Measurements from ENCODE around the gene CEP164. TPM values are rescaled to one million over a fixed set of nuclear protein-coding genes. Genes with fewer than 3 reads are reported as not detected.

Gene CEP164
- total RNA-seq, 1 donor from 2014 or later = 30.7 TPM

DNA sequence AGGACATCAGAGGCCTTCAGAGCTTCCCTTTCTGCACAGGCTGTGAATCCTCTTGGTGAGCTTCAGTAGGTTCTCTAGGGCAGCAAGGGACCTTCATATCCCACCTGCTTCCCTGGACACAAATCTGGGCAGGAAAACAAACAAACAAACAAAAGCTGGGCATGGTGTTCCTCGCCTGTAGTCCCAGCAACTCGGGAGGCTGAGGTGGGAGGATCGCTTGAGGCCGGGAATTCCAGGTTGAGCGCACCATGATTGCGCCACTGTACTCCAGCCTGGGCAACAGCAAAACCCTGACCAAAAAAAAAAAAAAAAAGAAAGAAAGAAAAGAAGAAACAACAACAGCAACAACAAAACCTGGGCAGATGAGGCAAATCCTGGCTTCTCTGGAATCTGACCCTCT lies 92.9 kb downstream of the CEP164 start:
- no peak for DNase-seq (ENCODE audit: low spot score)

DNA sequence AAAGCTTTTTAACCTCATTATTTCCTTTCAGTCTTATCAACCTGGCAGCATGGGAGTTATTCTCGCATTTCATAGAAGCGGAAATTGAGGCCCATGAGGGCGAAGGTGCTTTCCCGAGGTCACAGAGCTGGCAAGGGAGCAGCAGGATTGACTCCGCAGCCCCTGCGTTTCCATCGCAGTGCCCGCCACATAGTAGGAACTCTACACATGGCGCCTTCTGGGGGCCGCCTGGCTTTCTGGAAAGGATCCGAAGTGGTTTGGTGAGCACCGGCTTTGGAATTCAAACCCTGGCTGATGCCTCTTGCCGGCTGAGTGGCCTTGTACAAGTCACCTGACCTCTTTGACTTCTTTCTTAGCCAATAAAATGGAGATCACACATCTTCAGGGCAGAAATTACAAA lies 93.4 kb downstream of the CEP164 start:
- no peak for DNase-seq (ENCODE audit: low spot score)

DNA sequence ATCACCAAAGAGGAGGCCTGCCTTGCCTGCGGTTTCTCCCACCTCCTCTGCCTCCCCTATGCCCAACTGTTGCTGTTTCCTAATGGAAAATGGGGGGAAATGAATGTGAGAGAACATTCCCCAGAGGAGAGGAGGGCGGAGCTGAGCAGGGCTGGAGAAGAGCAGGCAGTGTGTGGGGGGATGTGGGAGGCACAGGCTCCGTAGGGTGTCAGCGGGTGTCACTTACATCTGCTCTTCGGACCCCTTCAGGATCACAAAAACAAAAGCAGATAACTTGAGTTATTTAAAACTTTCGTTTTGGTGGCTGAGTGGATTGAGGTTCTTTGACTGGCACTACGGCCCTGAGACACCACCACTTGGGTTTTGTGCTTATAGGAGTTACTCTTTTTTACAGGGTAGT lies 93.8 kb downstream of the CEP164 start:
- DNase-seq (ENCODE audit: low spot score) = no peak

DNA sequence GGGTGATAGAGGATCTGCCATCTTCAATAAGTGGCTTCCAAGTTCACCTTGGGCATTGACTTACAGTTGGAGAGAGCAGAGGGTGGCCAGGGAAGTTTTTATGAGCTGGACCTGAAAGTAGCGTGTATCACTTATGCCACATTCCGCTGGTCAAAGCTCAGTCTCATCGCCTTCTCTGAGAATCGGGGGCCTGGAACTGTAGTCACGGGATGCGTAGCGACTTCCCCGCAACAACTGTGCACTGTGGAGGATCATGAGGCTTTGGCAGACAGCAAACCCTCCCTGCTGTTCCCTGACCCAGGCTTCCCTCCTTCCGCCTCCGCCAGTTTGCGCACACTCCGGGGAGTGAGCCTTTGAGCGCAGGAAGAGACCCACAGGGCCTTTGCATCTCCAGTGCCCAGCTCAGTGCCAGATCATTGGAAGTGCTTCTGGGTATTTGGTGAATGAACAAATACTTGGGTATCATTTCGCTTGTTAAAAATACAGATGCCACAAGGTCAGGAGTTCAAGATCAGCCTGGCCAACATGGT lies 95.5 kb downstream of the CEP164 start:
- no peak for DNase-seq (ENCODE audit: low spot score)

DNA sequence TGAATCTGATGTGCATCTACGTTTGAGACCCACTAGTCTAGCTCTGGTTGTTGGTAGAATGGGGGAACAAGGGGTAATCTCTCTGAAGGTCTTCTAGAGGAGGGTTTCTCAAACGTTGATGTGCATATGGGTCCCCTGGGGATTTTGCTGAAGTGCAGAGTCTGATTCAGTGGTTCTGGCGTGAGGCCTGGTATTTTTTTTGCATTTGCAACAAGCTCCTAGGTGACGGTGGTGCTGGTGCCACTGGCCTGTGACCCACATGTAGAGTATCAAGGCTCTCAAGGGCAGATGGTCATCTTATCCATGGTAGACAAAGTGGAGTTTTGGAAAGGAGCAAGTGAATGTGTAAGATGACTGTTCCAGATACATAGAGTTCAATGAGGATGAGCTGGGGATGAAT lies 97.1 kb downstream of the CEP164 start:
- DNase-seq (ENCODE audit: low spot score) = no peak

DNA sequence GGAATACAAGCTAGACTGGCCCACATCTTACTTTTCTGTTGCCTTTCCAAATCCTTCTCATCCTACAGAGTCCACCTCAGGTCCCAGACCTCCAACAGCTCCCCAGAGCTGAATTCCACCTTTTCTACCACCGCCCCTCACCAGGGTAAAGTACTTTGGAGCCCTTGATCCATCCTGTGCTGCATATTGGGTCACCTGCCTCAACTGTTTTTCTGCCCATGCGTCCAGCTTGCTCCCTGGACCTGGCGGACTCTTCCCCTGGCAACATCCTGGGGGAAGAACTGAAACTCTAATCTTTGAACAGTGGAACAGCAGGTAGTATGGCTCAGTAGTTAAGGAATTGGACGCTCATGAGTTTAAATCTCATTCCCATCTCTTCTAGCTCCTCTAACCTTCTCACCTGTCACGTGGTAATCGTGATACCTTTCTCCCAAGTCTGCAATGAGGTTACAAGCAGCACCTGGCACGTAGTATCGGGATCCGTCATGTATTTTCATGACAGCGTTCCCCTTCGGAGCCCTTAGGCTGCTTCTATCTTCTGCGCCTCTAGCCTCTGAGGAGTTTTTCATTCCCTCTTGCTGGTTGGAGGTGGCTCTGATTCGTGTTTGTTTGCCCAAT lies 98.1 kb downstream of the CEP164 start:
- DNase-seq (ENCODE audit: low spot score) = no peak

DNA sequence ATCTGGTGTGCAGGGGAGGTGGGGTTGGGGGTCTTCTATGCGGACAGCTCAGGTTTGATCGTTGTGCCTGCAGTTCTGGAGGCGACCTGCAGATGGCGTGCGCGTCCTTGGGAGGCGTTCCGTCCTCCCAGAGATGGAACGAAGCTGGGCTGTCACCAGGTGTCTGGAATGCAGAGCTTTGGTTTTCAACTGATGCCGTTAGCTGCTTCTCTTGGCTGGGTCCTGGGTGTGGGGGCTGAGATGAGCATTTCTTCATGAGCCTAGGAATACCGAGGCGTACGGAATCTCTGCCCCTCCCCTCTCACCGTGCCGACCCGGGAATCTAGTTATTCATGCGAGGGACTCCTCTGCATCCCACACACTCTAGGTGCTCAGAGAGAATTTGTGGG lies 98.6 kb downstream of the CEP164 start:
- DNase-seq (ENCODE audit: low spot score) = peak; percentile 60

DNA sequence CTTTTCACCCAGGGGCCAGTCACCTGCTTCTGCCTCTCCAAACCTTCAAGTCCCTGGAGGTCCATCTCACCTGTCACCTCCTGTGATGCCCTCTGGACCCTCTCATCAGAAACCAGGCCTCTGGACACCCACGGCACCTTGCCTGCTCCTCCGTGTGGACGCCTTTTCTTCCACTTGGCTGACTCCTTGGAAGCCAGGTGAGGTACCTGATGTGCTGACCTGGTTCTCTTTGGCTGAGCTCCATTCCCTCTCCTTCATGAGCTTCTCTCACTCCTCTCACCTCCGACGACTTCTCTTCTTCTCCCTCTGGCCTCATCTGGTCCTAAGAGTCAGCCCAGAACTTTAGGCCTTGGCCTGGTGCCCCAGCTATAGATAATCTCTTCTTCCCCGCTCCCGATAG lies 99.3 kb downstream of the CEP164 start:
- no peak for DNase-seq (ENCODE audit: low spot score)

DNA sequence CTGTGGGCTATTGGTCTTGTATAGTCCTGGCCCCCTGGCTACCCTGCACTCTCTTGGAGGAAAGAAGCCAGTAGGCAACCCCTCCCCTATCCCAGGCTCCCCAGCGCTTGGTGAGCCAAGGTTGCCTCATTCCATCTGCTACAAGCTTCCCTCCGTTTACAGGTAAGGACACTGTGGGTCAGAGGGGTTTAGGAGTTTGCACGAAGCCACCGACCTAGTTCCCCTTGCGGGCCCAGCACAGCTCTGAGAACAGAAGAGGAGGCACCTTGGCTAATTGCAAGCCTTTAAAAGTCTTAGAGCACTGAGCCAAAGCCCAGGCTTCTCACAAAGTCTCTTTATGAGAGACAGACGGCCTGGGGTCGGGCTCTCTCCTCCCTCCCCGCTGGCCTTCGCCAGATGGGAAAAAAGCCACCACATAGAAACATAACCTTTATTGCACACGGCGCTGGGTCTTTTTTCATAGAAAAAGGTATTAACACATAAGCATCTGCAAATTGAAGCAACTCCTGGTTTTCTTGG lies 99.8 kb downstream of the CEP164 start:
- no peak for DNase-seq (ENCODE audit: low spot score)

DNA sequence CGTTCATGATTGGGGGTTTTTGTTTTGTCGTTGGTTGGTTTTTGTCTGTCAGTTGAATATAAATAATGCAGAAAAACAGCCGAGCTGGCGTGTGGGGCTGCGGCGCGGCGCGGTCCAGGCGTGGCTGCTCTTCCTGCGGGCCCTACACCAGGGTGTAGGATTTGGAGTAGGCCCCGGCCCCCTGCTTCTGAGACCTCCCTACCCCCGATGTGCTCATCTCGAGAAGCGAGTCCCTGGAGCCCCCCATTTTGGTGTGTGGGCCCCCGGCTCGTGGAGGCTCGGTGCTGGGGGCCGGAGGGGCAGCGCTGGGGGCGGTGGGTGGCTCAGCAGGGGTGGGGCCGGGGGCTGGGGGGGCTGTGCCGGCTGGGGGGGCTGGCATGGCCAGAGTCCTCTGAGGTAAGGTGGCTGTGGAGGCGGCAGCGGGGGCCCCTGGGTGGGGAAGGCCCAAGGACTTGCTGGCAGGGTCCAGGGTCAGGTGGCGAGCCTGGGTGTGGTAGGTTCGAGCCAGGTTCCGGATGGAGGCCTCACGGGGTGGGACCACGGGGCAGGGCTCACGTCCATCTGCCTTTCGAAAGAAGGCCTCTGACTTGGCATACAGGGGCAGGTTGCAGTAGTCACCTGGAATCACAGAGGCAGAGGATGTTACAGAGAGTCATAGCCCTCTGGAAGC lies 100.7 kb downstream of the CEP164 start:
- no peak for DNase-seq (ENCODE audit: low spot score)

DNA sequence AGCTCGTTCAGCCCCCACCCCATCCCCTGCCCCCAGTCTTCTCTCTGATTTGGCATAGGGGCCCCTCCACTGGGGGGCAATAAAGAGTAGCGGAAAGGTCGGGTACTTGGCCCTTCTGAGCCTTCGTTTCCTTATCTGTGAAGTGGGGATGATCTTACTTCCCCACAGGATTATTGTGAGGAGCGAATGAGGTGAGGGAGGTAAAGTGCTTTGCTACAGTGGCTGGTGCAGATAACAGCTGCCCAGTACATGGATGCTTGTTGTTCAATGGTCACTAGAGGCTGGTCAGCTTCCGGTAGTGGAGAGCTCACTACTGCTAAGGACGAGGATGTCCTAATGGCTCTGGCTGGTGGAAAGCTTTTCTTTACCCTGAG lies 101.2 kb downstream of the CEP164 start:
- DNase-seq (ENCODE audit: low spot score) = no peak

DNA sequence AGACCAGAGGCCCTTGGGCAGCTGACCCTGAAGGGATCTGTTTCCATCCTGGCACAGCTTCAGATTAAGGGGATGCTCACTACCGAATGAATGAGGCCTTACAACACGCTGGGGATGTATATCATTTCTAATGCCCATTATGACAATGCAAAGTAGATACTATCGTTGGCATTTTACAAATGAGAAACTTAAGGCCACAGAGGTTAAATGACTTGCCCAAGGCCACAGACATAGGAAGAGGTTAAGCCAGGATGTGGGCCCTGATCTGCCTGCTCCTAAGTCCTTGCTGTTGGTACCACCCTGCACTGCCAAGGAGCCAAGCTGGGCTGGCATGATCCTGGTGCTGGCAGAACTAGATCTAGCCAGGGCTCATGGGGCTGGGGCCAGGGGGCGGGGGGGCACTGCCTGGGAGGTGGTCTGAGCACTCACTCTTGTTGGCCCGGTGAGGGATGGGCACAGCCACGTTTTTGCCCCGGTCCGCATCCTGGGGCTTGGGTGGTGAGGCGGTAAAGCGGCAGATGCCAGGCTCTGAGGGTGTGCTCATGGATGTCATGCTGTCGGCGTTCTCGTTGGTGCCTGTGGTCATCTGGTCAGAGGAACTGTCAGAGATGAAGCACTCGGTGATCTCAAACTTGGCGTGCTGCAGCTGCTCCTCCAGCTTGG lies 102.8 kb downstream of the CEP164 start:
- no peak for DNase-seq (ENCODE audit: low spot score)

DNA sequence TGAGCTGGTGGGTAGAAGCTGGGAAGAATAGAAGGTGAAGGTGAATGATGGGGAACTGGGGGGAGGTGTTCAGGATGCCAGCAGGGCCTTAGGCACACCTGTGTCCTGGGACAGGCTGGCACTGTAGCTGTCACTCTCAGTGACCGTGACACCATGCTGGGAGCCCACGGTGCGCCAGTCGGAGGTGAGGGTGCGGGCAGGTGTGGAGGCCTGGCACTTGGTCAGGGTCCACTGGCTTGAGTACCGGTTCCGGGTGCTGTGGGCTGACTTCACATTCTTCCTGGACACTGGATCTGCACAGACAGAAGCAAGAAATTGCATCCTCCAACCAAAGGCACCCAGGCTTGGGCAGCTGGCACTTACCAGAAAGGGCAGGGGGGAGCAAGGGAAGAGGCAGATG lies 103.8 kb downstream of the CEP164 start:
- DNase-seq (ENCODE audit: low spot score) = no peak

DNA sequence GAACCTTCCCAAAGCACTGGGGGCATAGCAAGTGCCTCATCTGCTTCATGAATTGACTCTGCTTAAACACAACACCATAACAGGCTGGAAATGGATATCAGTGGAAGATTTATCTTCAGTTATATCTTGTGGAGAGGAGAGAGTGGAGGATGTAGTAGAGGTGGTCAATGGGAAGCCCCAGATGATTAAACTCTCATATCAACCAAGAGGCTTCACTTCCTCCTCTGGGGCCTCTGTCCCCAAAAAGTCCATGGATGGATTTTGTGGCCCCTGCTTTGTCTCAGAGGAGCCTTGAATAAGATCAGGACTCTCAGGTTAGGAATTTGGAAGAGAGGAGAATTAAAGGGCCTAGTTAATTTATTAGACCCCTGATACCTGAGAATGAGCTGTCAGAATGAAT lies 106.1 kb downstream of the CEP164 start:
- no peak for DNase-seq (ENCODE audit: low spot score)

DNA sequence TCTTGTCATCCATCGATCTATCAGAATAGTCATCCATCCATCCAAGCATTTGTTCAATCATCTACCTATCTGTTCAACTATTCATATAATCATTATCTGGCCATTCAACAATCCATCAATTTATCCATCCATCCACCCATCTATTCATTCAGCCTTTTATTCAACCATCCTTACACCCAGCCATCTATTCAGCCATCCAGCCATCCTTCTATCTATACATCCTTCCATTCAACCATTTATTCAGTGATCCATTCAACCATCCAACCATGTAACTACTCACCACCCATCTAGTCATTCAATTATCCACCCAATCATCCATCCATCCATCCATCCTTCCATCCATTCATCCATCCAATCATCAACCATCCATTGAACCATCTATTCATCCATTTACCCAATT lies 106.8 kb downstream of the CEP164 start:
- DNase-seq (ENCODE audit: low spot score) = no peak

DNA sequence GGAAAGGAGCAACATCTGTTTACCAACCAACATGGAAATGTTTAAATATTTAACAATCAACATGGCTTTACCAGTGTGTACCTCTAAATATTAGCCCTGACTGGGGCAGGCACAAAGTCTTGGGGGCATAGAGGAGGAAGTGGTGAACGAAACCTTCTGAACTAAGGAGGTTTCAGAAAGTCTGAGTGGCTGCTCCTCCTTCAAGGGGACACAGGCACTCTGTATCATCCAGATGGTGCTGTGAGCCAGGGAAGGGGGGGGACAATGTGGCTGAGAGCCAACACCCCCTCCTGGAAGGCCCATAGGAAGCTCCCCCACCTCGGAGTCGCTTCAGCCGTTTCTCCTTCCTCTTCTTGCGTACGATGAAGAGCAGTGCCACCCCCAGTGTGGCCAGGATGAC lies 107.7 kb downstream of the CEP164 start:
- DNase-seq (ENCODE audit: low spot score) = no peak

DNA sequence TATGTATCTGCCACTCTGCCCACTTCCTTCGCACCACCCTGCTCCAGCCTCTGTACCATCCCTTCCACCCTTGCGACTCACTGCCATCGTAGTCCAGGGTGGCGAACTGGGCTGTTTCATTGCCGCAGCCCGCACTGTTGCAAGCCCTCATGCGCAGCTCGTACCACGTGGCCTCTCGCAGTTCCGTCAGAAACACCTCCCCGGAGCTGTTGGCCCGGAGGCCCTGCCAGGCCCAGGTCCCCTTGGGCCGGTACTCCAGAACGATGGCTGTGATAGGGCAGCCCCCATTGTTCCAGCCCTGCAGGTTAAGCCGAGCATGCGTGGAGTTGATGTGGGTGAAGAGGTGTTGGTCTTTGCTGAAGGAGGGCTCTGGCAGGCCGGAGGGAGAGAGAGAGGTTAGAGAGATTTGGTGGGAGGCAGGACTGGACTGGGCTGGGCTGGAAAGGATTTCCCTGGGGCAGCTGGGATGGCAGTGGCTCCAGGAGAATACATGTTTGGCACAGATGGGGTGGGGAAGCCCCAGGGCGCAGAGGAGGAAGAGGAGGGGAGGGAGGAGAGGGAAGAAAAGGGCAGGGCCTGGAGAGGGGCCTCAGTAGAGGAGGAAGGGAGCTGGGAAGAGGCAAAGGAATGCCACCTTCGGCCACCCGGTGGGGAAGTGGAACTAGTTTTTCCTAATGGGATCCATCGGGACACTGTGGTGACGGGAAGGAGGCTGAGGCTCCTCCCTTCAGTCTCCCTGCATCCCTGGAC lies 109.6 kb downstream of the CEP164 start:
- DNase-seq (ENCODE audit: low spot score) = no peak

DNA sequence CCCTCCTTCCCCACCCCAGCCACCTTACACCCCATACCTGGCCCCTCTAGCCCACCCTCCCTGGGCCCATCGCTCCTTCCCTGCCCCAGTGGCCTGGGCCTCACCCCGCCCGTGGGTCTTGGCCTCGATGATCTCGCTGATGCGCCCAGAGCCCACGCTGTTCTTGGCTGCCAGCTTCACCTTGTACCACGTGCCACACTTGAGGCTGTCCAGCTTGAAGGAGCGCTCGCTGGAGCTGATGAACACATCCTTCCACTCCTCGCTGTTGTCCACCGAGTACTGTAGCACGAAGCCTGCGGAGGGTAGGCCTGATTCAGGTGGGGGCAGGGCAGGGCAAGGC lies 110.1 kb downstream of the CEP164 start:
- DNase-seq (ENCODE audit: low spot score) = no peak

DNA sequence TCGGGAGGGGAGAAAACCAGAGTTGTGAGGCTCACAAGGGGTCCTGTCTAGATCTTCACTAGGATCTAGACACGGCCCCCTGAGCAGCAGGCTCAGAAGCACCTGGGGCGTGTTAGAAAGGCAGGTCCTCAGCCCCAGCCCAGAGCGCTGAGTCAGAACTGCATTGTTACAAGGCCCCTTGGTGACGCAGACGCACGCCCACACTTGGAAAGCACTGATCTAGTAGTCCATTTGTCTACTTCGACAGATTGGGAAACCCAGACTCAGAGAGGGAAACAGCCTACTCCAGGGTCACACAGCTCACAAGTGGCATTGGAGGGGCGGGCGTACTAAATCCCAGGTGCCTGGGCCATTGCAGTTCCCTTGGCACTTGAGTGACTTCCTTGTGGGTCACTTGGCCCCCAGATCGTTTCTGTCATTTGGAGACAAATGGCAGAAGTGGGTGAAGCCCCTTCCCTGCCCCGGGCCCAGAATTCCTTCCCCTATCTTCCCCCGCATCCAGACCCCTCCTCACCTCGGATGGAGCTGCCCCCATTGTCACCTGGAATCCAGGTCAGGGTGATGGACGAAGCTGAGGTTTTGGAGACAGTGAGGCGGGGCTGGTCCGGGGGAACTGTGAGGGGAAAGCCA lies 110.8 kb downstream of the CEP164 start:
- no peak for DNase-seq (ENCODE audit: low spot score)

DNA sequence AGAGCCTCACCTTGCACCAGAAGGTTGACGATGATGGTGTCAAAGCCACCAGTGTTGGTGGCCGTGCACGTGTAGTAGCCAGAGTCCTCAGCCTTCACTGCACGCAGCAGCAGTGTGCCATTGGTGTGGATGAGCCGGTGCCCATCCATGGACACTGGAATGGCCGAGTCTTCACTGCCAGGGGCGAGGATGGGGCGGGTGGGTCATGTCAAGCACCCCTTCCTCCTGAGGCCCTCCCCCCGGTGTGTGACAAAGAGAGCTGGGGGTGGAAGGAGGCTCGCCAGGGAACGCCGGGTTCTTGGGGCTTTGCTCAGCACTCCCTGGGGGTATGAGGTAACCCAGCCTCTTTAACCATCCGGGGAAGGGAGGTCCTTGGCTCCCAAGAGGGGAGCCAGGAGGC lies 111.6 kb downstream of the CEP164 start:
- DNase-seq (ENCODE audit: low spot score) = no peak

DNA sequence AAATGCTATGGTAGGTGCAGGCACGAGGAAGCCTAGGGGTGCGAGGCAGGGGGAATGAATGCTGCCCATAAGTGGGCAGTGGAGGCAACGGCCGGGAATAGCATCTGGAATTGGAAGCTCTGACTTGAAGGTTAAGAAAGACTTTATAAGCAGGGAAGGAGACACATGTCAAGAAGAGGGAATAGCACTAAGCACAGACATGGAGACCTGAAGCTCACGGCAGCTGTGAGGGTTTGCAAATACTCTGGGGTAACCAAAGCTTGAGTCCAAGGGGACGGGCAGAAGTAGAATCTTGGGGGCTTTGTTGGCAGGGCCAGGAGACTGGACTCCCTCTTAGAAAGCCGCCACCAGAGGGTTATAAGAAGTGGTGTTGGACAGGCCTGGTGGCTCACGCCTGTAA lies 112.6 kb downstream of the CEP164 start:
- no peak for DNase-seq (ENCODE audit: low spot score)

Measured in mucosa of gallbladder (tissue), 1 donor.